ENCODE results near the gene PEMT.

Gene PEMT

GRCh38 chr17:17552351-17553216 is 38.9 kb downstream of the PEMT start:
- no peak for DNase-seq

DNA sequence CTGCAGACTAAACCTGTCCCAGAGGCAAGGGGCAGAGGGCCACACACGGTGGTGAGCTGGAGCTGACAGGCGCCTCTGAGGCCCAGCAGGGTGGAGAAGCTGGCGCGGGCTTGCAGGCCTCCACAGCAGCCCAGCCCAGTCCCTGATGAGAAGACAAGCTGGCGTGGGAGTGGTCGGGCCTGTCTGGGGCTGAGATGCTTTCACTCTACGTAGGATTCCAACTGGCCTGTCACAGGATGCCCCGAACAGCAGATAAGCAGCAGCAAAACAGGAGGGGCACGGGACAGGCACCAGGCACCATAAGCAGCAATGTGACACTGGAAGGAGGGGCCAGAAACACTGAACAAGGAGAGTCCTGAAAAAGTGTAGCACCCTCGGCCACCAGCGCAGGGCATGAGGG is 40.1 kb downstream of the PEMT start:
- DNase-seq = no peak

DNA sequence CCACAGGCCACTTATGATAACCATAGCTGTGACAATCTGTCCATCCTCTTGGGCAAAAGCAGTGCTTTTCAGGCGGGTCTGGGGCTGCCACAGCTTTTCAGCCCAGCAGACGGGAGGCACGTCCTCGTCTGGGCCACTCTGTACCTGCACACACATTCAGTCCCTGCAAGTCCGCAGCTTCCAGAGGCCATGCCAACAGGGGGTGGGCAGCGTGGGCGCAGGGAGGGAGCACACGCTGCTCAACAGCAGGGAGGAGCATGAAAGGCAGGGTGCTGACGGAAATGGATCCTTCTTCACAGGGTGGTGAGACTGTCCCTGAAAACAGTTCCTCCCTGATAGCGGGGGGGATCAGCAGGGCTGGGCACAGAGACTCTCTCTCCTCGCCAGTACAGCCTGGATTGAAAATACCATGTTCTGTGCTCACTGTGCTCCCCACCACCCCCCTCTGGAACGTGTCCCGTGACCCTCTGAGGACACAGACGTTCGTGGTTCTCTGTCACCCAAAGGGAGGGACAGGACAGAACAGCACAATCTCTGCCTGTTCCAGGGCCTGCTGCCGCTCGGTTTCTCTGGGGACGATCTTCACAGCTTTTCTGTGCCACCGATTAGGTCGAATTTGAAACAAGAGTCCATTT is 41.7 kb downstream of the PEMT start:
- no peak for DNase-seq

DNA sequence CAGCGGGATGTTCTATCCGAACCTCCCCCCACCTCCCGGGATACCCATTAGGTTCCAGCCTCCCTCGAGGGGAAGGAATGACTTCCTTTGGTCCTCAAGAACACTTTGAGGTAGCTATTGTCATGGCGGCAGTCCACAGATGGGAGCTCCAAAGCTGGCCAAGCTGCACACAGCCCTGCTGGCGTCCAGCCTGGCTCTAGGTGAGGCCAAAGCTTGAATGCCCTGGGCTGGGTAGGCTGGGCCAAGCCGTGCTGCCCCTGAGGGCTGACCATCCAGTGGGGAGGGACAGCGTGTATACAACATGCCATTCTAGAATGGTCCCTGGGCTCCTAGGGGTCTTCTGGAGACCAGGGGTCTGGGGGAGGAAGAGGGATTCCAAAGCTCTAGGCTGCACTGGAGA is 43.5 kb downstream of the PEMT start:
- DNase-seq = no peak

- no peak for DNase-seq
These were observed 44.2 kb downstream of the PEMT start for GRCh38 chr17:17547210-17547764.

- no peak for DNase-seq
These were observed 44.9 kb downstream of the PEMT start for GRCh38 chr17:17546399-17547185.

GRCh38 chr17:17545984-17546383 is 45.5 kb downstream of the PEMT start:
- no peak for DNase-seq

- DNase-seq = no peak
These were observed 46.3 kb downstream of the PEMT start for GRCh38 chr17:17545031-17545820.

GRCh38 chr17:17542906-17543635 is 48.4 kb downstream of the PEMT start:
- no peak for DNase-seq

DNA sequence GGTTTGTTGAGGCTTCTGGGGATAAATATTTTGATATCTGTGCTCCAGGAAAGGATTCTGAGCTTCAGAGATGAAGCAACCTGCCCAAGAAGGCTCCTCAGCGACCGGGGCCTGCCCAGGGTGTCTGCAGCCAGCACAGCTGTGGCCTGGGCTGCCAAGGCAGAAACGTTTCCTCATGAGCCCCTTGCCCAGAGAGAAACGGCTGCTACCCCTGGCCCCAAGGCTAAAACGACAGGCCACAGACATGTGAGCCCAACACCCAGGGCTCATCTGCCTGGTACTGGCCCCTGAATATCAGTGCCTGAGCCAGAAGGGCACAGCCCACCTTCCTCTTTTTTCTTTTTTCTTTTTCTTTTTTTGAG is 49.9 kb downstream of the PEMT start:
- no peak for DNase-seq

DNA sequence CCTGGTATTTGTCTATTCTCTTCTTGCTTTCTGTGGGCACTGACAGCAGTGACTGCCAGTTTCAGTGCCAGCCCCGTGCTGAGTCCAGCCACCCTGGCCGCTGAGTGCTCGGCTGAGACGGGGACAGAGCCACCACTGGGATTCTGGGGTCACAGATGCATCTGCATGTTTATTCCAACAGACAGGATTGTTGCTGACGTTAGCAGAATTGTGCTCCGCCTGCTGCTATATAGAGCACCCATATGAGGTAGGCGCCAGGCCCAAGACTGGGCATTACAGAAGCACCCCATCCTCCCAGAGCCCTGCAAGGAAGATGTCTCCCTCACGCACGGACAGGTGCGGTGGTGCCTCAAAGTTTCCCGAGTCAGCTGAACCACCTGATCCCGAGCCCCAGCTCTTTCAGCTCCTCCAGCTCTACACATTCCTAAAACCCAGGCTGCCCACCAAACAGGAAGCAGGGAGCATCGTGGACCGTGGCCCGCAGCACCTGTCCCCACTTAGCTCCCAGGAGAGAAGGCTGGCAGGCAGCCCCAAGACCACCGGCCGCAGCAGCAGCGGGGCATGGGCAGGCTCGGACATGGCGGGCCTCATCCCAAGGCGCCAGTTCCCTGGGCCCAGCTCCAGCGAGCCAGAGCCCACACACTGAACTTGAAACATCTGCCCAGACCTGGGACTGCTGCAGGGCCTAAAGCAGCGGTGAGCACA is 50.4 kb downstream of the PEMT start:
- no peak for DNase-seq

GRCh38 chr17:17540278-17540906 is 51.1 kb downstream of the PEMT start:
- no peak for DNase-seq

- no peak for DNase-seq
These were observed 51.9 kb downstream of the PEMT start for GRCh38 chr17:17539591-17539990.

GRCh38 chr17:17538417-17539391 is 52.8 kb downstream of the PEMT start:
- DNase-seq = no peak

- no peak for DNase-seq
These were observed 54.0 kb downstream of the PEMT start for GRCh38 chr17:17537311-17538099.

DNA sequence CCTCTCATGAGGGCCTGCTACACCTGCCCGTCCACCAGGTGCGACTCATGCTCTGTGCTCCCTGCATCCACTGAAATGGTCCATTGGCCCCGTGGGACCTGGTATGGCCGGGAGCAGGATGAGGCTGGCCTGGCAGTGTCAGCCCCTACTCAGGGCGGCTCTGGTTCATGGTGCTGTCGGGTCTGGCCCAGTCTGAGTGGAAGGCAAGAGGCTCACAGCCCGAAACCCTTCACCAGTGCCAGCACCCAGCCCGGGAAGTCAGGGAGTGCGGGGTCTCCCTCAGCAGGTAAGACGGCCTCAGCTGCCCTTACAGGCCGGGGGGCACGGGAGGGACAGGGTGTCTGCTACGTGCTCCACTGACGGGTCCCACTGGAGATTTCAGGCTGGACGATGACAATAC is 54.8 kb downstream of the PEMT start:
- no peak for DNase-seq

DNA sequence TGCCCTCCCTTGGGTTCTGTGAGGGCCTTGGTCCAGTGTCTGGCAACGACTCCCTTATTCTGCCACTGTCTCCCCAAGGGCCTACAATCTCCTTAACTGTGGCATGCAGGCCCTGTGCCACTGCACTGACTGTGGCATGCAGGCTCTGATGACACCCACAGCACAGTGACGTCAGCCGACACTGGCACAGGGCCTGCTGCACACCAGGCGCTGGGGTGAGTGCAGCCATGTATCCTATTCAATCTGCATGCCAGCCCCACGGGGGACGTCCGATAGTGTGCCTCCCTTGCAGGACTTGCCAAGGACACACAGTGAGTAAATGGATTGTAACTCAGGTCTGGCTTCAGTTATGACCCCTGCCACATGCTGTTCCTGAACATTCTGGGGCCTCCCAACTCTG is 55.6 kb downstream of the PEMT start:
- DNase-seq = no peak

DNA sequence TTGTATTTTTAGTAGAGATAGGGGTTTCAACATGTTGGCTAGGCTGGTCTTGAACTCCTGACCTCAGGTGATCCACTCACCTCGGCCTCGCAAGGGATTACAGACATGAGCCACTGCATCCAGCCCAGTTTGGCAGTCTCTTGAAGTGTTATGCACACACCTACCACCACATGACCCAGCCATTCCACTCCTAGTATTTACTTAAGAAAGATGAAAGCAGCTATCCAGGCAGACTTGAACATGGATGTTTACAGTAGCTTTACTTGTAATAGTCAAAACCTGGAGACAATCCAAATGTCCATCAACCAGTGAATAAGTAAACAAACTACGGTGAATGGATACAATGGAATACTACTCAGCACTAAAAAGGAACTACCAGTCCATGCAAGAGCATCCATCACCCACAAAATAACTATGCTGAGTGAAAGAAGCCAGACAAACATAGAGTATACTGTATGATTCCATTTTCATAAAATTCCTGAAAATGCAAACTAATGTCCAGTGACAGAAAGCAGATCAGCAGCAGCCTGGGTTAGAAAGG is 57.5 kb downstream of the PEMT start:
- DNase-seq = no peak

Measured in stimulated activated CD4-positive, alpha-beta T cell treated with anti-CD3 and anti-CD28 coated beads, Interleukin-4, amount 100 ng/mL, for 4 hours (primary cell).